HG02884 (cell line): ENCODE results near the gene DPEP2NB.
"Not testable (repeated sequence)": the region's sequence is repeated elsewhere in the genome, so short reads cannot be mapped to it uniquely, and the experiment has no call there.

Experiments
- ATAC-seq: cut with Tn5 transposase; IDR thresholded peaks from one replicate; pipeline ENCODE4 v1.9.1; 2021; ENCODE audit warnings: mild to moderate bottlenecking, moderate library complexity; ENCODE audit not compliant: unreplicated experiment

The DPEP2NB gene, protein sequence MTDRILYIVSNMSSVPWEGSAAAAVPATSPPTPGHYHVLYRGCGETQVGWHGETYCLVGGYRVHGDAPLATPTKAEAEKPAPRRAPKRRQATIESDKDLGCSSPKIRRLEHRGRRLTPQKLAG

DNA sequence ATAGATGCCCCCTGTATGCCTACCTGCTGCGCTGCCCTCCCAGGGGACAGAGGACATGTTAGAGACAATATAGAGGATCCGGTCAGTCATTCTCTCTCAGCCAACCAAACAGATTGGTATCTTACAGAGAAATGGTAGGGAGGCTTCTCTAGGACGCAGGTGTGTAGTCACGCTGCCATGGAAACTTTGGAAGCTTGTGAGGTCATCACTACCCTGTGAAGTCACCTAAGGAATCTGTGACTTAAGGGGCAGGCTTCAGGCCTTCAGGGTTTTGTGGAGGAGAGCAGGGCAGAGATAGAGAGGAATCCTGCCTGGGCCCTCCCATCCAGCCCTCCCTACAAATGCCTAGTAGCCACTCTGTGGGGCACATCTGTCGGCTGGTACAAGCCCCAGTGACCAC is at the start of gene DPEP2NB:
TSS of gene DPEP2NB (minus strand) at position 231 of the 400 bp plus-strand sequence. CDS start at position 90, 141 bp downstream.
- no peak for ATAC-seq

- ATAC-seq: no peak
Measured at GRCh38 chr16:68064791-68065365, 49.2 kb upstream of the DPEP2NB start.

DNA sequence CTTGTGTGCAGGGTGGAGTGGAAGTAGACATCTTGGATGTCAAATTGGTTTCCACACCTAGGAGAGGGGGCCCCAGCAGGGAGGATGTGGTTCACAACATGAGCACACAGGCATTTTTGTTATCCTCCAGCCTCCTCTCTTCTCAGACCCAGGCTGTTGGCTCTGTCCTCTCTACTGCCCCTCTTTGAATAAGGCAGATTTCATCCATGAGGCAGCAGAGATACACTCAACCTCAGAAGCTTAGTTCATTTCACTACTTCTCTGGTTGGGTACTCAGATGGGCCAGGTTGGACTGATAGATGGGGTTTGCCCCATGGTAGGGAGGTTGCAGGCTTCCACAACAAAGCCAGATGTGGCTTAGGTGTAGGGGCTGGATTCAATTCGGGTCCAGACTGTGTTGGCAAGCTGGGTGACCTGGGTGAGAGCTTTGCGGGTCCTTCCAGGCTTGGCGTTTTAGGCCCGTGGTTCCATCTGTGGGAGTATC is 47.2 kb upstream of the DPEP2NB start:
- ATAC-seq: no peak

DNA sequence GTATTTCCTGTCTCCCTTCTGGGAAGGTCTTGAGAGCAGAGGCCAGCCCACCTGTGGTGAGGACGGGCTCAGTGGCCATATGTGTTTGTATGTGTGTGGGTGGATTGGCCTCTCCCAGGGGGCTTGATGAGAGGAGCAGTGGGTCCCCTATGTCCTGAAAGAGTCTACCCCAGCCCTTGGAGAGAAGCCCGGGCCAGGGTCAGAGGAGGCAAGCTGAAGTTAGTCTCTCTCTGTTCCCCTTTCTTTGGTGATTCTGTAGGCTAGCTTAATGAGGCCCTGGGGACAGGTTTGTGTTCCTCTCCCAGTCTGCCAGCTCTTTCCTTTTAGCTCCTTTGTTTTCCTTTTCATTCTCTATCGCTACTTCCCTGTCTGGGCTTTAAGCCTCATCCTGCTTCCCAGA is 45.7 kb upstream of the DPEP2NB start:
- no peak for ATAC-seq

GRCh38 chr16:68059804-68060203 is 44.1 kb upstream of the DPEP2NB start:
- no peak for ATAC-seq

DNA sequence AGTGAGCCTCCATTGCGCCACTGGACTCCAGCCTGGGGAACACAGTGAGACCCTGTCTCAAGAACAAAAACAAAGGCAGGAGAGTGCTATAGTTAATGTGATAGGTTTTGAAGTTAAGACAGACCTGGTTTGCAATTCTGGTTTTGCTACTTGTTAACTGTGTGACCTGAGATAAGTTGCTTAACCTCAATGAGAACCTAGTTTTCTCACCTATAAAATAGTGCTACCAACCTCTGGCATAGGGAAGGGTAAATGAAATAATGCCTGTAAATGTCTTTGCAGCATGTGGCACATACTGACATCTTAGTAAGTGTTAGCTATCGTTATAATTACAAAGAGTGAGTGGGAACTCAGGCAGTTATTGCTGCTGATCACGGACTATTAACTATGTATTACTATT is 39.7 kb upstream of the DPEP2NB start:
- no peak for ATAC-seq

DNA sequence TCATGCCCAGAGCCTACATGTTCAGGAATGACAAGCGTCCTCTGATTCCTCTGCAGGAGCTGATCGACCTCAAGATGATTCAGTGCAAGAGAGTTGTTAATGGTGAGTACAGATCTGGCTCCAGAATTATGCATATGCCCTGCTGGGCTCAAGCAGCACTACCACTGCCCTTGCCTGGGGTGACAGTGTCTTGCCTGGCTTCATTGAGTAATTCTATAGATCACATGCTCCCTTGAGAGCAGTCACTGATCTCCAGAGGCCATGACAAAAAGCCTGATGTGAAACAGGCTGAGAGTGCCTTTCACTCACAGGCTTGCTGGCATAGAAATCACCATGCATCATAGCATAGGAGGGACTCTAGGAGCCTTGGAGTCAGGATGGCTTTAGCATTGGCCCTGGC is 33.7 kb upstream of the DPEP2NB start:
- ATAC-seq: no peak

GRCh38 chr16:68047987-68048386 is 32.3 kb upstream of the DPEP2NB start:
- ATAC-seq: no peak

- no peak for ATAC-seq
Measured at GRCh38 chr16:68046106-68046505, 30.4 kb upstream of the DPEP2NB start.

DNA sequence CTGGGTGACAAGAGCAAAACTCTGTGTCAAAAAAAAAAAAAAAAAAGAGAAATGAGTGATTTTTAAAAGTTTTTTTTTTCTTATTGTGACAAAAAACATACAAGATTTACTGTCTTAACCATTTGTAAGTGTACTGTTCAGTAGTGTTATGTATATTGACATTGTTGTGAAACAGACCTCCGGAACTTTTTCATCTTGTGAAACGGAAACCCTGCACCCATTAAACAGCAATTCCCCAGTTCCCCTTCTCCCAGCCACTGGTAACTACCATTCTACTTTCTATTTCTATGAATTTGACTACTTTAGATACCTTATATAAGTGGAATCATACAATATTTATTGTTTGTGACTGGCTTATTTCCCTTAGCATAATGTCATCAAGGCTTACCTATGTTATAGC is 26.1 kb upstream of the DPEP2NB start:
- ATAC-seq: no peak

- no peak for ATAC-seq
Measured at GRCh38 chr16:68040506-68041288, 25.0 kb upstream of the DPEP2NB start.

GRCh38 chr16:68037841-68038597 is 22.3 kb upstream of the DPEP2NB start:
- ATAC-seq: no peak

DNA sequence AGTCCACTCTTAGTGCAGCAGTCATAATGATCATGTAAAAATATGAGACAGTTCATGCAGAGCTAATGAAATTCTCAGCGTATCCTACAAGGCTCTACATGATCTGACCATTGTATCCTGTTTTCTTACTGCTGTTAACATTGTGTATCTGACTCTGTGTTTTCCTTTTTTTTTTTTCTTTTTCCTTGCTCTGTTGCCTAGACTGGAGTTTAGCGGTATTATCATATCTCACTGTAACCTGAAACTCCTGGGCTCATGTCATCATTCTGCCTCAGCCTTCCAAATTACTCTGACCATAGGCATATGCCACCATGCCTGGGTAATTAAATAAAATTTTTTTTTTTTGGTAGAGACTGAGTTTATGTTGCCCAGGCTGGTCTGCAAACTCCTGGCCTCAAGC is 19.5 kb upstream of the DPEP2NB start:
- no peak for ATAC-seq

- ATAC-seq: no peak
Measured at GRCh38 chr16:68033101-68033500, 17.4 kb upstream of the DPEP2NB start.

DNA sequence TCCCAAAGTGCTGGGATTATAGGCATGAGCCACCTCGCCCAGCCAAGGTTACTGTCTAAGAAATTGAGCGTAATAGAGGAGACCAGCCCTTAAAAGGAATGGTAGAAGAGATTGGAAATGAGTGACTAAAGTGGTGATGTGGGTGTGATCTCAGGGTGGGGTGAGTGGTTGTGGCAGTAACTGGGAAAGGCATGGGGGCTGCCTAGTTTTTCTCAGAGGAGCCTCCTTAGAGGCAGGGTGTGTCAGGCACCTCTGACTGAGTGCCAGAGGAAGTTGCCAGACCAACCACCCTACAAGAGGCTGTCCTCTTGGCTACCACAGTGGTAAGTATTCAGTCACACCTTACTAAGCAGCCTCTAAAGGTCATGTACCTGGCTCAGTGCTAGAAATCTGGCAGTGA is 16.2 kb upstream of the DPEP2NB start:
- ATAC-seq: no peak

- ATAC-seq: not testable (repeated sequence)
Measured at GRCh38 chr16:68030108-68030507, 14.4 kb upstream of the DPEP2NB start.

GRCh38 chr16:68028996-68029395 is 13.3 kb upstream of the DPEP2NB start:
- no peak for ATAC-seq

DNA sequence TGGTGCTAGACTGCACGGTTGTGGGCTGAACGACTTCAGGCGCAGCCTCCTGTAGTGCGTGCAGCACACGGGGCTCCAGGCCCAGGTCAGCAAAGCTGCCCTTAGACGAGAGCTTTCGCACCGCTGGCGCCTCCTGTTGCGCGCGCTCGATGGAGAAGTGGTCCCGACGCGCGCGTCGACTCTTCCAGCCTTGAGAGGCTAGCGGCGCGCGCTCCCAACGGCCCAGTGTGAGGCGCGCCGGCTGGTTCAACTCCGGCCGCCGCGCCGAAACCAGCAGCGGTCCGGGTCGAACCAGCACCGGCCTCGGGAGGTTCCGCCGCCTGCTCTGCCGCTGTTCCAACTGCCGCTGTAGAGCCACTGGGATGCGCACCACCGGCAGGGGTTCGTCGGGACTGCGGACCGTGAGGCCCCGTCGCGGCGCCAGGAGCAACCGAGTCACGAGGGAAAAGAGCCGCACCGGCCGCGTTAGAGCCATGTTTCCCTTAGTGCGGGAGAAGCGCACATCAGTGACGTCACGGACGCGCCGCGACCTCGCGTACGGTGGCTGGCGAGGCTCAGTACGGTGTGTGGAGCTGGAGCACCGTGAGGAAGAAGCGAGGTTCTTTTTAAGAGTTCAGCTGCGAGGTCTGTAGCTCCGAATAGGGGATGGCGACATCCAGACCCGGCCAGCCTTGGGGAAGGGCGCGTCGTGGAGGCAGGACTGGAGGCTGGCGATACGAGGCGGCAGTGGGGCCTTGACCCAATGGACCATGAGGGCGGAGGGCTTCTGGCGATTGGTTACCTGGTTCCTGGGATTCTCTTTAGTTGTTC is 7.2 kb upstream of the DPEP2NB start, which contains the start of the genes DDX28 and DUS2:
TSS of gene DDX28 (minus strand) at position 505 of the 810 bp plus-strand sequence. CDS start at position 475, 30 bp downstream.
TSS of gene DUS2 (plus strand) at position 557 of the 810 bp plus-strand sequence. CDS start 14,740 bp downstream, outside the sequence.
- ATAC-seq: no peak

- ATAC-seq: no peak
Measured at GRCh38 chr16:68022278-68022727, 6.6 kb upstream of the DPEP2NB start.

- no peak for ATAC-seq
Measured at GRCh38 chr16:68021490-68021889, 5.8 kb upstream of the DPEP2NB start.
